Tibial artery (tissue), 4 donors: Measurements from ENCODE around the gene UGT1A8.

ENCODE experiments used
- DNase-seq, 2 donors: peaks; one replicate each; pipeline ENCODE4 v3.0.0-alpha.2; 2019
- H3K27ac ChIP-seq, 2 donors: fragments of 200-600 bp; sonication (generic) in 1 of 2; 1 replicate in 1 of 2; 2 replicates in 1 of 2; pipeline ENCODE4 v1.5.1; 2018 to 2019; ENCODE audit warnings: mild to moderate bottlenecking in 1 of 2
- H3K27me3 ChIP-seq, 2 donors: fragments of 200-600 bp; sonication (generic) in 1 of 2; one replicate each; pipeline versions ENCODE4 v1.5.1 to v1.6.0; 2016 to 2019
- H3K36me3 ChIP-seq, 3 donors: fragments of 200-600 bp; sonication (generic) in 2 of 3; one replicate each; pipeline ENCODE4 v1.5.1; 2016 to 2019; ENCODE audit warnings: mild to moderate bottlenecking in 2 of 3
- H3K4me1 ChIP-seq, 4 donors: fragments of 200-600 bp; sonication (generic) in 2 of 4; 1 replicate in 3 of 4; 2 replicates in 1 of 4; pipeline ENCODE4 v1.5.1; 2016 to 2019
- H3K4me3 ChIP-seq, 2 donors: fragments of 200-600 bp; sonication (generic) in 1 of 2; 1 replicate in 1 of 2; 2 replicates in 1 of 2; pipeline ENCODE4 v1.5.1; 2018 to 2019; ENCODE audit warnings: mild to moderate bottlenecking in 2 of 2
- H3K9me3 ChIP-seq, 3 donors: fragments of 200-600 bp; sonication (generic) in 1 of 3; one replicate each; pipeline ENCODE4 v1.5.1; 2016 to 2019
- intact Hi-C: fragments of 100-400 bp; cut with DNase I; formaldehyde crosslinking; loops from one replicate; pipeline ENCODE4 v1.15.0; 2023; ENCODE audit warnings: low total_unique reads
- TF ChIP-seq, protein P1 (sequence below), 2 experiments: fragments of 200-600 bp in 1 of 2; fragments of 450-650 bp in 1 of 2; IDR thresholded peaks; one replicate each; pipeline ENCODE4 v1.5.1; 2017 to 2019; ENCODE audit warnings: antibody characterized with exemption in 2 of 2, mild to moderate bottlenecking in 1 of 2, moderate library complexity in 1 of 2

Gene UGT1A8

GRCh38 chr2:233689501-233689900 lies 72.1 kb downstream of the UGT1A8 start:
- DNase-seq, result no peak
- H3K4me1 ChIP-seq, result no peaks in the 10 kb centered on the region
- intact Hi-C loops, result no loop called here

DNA sequence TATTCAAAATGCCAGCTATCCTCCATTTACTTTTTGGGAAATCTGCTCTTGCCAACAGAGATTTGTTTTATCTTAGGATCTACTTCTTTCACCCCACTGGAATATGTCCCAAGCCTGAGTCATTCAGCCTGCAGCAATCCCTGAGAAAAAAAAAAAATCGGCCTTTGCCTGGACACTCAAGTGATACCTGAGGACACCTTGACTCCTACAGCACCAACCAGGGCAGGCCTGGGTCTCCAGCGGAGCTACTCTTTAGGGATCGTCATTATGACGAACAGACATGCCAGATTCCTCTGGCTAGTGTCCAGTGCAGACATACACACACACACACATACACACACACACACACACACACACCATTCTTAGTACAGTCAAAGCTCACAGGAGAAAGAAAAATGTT lies 73.0 kb downstream of the UGT1A8 start:
- Histone ChIP-seq H3K27me3 (no peaks in the 10 kb centered on the region), H3K9me3 (no peaks in the 10 kb centered on the region), H3K4me1 (no peaks in the 10 kb centered on the region), H3K4me3 (no peak overlapping the region), H3K27ac (no peak overlapping the region), H3K36me3 (no peaks in the 10 kb centered on the region)
- intact Hi-C loops, result no loop called here
- no peak for DNase-seq
- TF ChIP-seq, protein P1, sequence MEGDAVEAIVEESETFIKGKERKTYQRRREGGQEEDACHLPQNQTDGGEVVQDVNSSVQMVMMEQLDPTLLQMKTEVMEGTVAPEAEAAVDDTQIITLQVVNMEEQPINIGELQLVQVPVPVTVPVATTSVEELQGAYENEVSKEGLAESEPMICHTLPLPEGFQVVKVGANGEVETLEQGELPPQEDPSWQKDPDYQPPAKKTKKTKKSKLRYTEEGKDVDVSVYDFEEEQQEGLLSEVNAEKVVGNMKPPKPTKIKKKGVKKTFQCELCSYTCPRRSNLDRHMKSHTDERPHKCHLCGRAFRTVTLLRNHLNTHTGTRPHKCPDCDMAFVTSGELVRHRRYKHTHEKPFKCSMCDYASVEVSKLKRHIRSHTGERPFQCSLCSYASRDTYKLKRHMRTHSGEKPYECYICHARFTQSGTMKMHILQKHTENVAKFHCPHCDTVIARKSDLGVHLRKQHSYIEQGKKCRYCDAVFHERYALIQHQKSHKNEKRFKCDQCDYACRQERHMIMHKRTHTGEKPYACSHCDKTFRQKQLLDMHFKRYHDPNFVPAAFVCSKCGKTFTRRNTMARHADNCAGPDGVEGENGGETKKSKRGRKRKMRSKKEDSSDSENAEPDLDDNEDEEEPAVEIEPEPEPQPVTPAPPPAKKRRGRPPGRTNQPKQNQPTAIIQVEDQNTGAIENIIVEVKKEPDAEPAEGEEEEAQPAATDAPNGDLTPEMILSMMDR (IDR thresholded peaks at IDR 0.05), result no peak

More at GRCh38 chr2:233689501-233689900, 72.1 kb downstream of the UGT1A8 start:
- no peak overlapping the region for H3K27ac ChIP-seq
- H3K36me3 ChIP-seq, result no peaks in the 10 kb centered on the region
- no peaks in the 10 kb centered on the region for H3K27me3 ChIP-seq
- H3K9me3 ChIP-seq, result no peaks in the 10 kb centered on the region
- no peak overlapping the region for H3K4me3 ChIP-seq
- TF ChIP-seq, protein P1 (IDR thresholded peaks at IDR 0.05), result no peak

- Histone ChIP-seq H3K4me3 (no peak overlapping the region), H3K4me1 (no peaks in the 10 kb centered on the region), H3K36me3 (no peaks in the 10 kb centered on the region), H3K27ac (no peak overlapping the region), H3K9me3 (no peaks in the 10 kb centered on the region), H3K27me3 (no peaks in the 10 kb centered on the region)
- TF ChIP-seq, protein P1 (IDR thresholded peaks at IDR 0.05), result no peak
- DNase-seq, result no peak
- intact Hi-C loops, result no loop called here
Observed at GRCh38 chr2:233691443-233692433, 74.3 kb downstream of the UGT1A8 start.

DNA sequence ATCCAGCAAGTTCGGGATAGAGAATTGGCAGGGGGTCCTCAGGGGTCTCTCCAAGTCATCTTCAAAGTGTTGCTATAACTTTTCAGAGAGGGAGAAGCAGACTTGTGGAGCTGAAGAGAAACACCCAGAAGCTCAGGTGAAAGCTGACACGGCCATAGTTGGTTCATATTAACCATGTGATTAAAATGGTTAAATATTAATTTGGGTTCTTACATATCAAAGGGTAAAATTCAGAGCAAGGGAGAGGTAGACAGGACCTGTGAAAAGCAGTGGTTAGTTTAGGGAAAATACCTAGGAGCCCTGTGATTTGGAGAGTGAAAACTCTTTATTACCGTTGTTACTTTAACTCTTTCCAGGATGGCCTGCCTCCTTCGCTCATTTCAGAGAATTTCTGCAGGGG lies 75.2 kb downstream of the UGT1A8 start, which contains the start of gene UGT1A6:
UGT1A6 (plus strand) TSS at position 243 of the 400 bp plus-strand sequence; CDS start at position 358, 115 bp downstream.
- Histone ChIP-seq H3K4me1 (no peaks in the 10 kb centered on the region), H3K4me3 (no peak within 1 kb of the TSS), H3K9me3 (no peaks in the 10 kb centered on the region), H3K27me3 (no peaks in the 10 kb centered on the region), H3K36me3 (no peaks in the 10 kb centered on the region), H3K27ac (no peak within 1 kb of the TSS)
- TF ChIP-seq, protein P1 (IDR thresholded peaks at IDR 0.05), result no peak
- no peak for DNase-seq
- intact Hi-C loops, result no loop called here

GRCh38 chr2:233693963-233694362 lies 76.5 kb downstream of the UGT1A8 start:
- H3K36me3 ChIP-seq, result no peaks in the 10 kb centered on the region
- no peak overlapping the region for H3K27ac ChIP-seq
- H3K4me3 ChIP-seq, result no peak overlapping the region
- no peaks in the 10 kb centered on the region for H3K4me1 ChIP-seq
- no peaks in the 10 kb centered on the region for H3K27me3 ChIP-seq
- TF ChIP-seq, protein P1 (IDR thresholded peaks at IDR 0.05), result no peak
- no peak for DNase-seq
- intact Hi-C loops, result no loop called here
- no peaks in the 10 kb centered on the region for H3K9me3 ChIP-seq
